Muscle layer of colon (tissue), 2 donors: ENCODE data around the gene NADK2.

Experiments
- H3K27ac ChIP-seq: one replicate; pipeline ENCODE4 v1.7.0; 2013; ENCODE audit warnings: low read depth, mild to moderate bottlenecking, low read length, moderate library complexity
- H3K27me3 ChIP-seq, 2 donors: one replicate each; pipeline ENCODE4 v1.7.0; 2013; ENCODE audit warnings: low read length in 2 of 2, mild to moderate bottlenecking in 2 of 2; ENCODE audit not compliant: insufficient read depth in 2 of 2, control insufficient read depth in 1 of 2
- H3K36me3 ChIP-seq: one replicate; pipeline ENCODE4 v1.7.0; 2013; ENCODE audit warnings: mild to moderate bottlenecking, low read length; ENCODE audit not compliant: insufficient read depth
- H3K4me1 ChIP-seq: one replicate; pipeline ENCODE4 v1.7.0; 2013; ENCODE audit warnings: mild to moderate bottlenecking, low read length; ENCODE audit not compliant: insufficient read depth
- H3K4me3 ChIP-seq, 2 donors: one replicate each; pipeline ENCODE4 v1.7.0; 2013; ENCODE audit warnings: low read length in 2 of 2, low read depth in 1 of 2, mild to moderate bottlenecking in 1 of 2, moderate library complexity in 1 of 2
- H3K9ac ChIP-seq: one replicate; pipeline ENCODE4 v1.7.0; 2013; ENCODE audit warnings: low read length
- H3K9me3 ChIP-seq: one replicate; pipeline ENCODE4 v1.7.0; 2013; ENCODE audit warnings: mild to moderate bottlenecking, low read length
- donor health status: abdominal sarcoma.
- donor health status: Adenocarcinoma of cecum.

The NADK2 gene

DNA sequence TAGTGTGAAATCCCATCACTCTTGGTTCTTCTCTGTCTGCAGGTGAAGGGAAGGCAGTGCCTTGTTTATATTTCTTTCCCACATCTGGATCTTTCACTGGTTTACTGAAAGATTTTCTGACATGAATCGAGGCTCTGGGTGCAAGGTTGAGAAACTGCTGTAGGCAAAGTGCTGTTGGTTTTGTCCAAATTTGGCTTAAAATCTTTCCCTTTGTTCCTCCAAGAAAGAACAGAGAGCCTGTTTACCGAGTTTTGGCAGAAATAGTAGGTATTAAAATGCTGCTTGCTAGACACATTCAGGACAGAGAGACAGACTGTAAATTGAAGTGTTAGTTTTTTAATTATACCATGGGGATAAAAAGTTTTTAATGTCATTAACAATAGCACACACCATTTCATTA lies 68.3 kb downstream of the NADK2 start:
- H3K4me1 ChIP-seq, result no peaks in the 10 kb centered on the region
- no peak overlapping the region for H3K4me3 ChIP-seq
- no peaks in the 10 kb centered on the region for H3K9me3 ChIP-seq
- no peak overlapping the region for H3K9ac ChIP-seq
- H3K36me3 ChIP-seq, result peaks cover 53% of the 10 kb centered on the region
- no peaks in the 10 kb centered on the region for H3K27me3 ChIP-seq
- H3K27ac ChIP-seq, result no peak overlapping the region

DNA sequence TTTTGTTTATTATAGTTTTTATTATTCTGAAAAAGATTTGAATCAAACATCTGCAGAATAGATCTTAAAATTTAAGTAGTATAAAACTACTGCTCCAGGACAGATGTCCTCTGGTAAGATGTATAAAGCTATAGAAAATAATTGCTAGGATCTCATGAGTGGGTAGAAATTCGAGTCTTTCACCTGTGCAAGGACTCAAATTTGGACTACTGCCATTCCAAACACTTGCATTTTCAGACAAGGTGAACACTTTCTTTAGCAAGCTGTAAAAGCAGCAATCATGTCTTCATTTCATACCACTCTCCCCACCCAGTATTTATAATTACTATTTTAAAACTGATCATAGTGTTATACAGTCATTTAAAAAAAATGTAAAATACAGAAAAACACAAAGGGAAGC lies 69.1 kb downstream of the NADK2 start:
- H3K4me1 ChIP-seq, result no peaks in the 10 kb centered on the region
- H3K27ac ChIP-seq, result no peak overlapping the region
- H3K27me3 ChIP-seq, result no peaks in the 10 kb centered on the region
- H3K9ac ChIP-seq, result no peak overlapping the region
- H3K9me3 ChIP-seq, result no peaks in the 10 kb centered on the region
- no peak overlapping the region for H3K4me3 ChIP-seq
- H3K36me3 ChIP-seq, result peaks cover 60% of the 10 kb centered on the region

DNA sequence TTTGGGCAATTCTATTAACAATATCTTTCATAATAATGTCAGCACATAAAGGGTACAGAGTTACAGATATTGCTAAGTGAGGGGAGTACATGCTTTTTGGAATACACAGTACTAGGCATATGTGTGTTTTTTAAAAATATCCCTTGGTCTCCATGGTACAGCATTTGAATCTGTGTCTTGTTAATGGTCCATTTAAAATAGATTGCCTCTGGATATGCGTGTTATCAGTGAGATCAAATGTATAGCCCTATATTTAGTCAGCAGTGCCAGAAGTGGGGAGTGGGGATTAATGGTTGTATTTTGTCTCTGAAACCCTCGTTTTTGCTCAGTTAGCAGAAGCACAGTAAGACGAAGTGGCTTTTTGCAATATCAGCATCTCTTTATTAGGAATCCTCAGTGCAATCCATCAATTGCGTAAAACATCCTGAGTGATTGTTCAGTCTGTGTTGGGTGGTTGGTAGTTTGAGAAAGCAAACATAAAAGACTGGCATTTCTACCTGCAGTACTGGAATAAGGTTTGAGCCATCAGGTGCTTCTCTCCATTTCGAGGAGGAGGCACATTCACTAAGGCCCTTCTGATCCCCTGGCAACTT lies 70.8 kb downstream of the NADK2 start:
- Histone ChIP-seq H3K27me3 (no peaks in the 10 kb centered on the region), H3K4me3 (no peak overlapping the region), H3K27ac (no peak overlapping the region), H3K4me1 (no peaks in the 10 kb centered on the region), H3K9me3 (no peaks in the 10 kb centered on the region), H3K9ac (no peak overlapping the region), H3K36me3 (peaks cover 68% of the 10 kb centered on the region)

DNA sequence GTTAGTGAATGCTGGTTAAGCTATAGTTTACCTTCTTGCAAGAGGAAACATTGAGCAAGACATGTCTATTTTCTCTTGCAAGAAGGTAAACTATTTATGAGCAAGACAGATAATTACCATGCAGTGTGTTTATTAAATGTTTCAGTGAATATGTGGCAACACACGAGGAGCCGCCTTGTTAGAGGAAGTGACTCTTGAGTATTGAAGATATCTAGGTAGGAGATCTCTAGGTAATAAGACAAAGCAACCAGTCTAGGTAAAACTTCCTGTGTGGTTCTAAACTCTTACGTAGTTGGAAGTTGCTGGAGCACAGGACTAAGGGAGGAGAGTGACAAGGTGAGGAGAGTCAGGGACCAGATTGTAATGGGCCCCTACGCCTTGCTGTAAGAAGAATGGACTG lies 73.0 kb downstream of the NADK2 start:
- Histone ChIP-seq H3K9ac (no peak overlapping the region), H3K36me3 (peaks cover 65% of the 10 kb centered on the region), H3K27me3 (no peaks in the 10 kb centered on the region), H3K9me3 (no peaks in the 10 kb centered on the region), H3K4me3 (no peak overlapping the region), H3K27ac (no peak overlapping the region), H3K4me1 (no peaks in the 10 kb centered on the region)

DNA sequence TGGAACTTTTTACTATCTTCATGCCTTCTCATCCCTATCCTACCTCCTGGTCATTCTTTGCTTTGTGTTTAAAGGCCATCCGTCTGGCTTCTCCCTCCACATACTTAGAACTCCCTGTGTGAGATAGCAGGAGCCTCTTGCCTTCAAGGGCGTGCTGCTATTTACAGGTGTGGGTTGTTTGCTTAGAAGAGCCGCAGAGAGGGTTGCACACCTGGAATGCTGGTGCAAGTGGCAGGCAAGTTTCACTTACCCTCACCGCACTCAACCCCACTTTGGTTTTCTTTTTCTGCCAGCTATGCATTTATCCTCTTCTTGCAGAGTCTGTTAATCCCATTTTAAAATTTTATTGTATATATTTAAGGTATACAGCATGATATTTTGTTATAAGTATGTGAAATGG lies 77.3 kb downstream of the NADK2 start:
- Histone ChIP-seq H3K4me1 (no peaks in the 10 kb centered on the region), H3K27ac (no peak overlapping the region), H3K9ac (no peak overlapping the region), H3K4me3 (no peak overlapping the region), H3K36me3 (peaks cover 58% of the 10 kb centered on the region), H3K9me3 (no peaks in the 10 kb centered on the region), H3K27me3 (no peaks in the 10 kb centered on the region)

DNA sequence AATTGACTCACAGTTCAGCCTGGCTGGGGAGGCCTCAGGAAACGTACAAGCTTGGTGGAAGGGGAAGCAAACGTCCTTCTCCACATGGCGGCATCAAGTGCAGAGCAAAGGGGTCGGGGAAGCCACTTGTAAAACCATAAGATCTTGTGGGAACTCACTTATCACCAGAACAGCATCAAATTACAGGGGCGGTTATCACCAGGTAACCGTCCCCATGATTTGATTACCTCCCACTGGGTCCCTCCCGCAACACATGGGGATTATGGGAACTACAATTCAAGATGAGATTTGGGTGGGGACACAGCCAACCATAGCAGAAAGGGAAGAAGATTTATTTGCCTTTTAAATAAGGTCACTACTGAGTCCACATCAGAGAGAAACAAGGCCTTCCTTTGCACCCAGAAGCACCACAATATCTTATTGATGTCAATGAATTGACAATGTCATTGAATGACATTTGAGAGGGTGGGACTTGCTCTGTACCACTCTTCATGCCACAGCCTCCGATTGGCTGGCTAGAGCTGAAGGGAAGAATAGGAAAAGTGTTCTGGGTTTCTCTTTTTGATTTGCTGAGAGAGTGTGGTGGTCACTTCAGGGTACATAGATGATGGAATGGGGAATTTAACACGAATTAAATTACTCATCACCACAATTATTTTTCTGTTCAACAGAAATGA lies 78.8 kb downstream of the NADK2 start:
- Histone ChIP-seq H3K36me3 (peaks cover 61% of the 10 kb centered on the region), H3K9me3 (no peaks in the 10 kb centered on the region), H3K27ac (no peak overlapping the region), H3K4me1 (no peaks in the 10 kb centered on the region), H3K9ac (no peak overlapping the region), H3K4me3 (no peak overlapping the region), H3K27me3 (no peaks in the 10 kb centered on the region)

DNA sequence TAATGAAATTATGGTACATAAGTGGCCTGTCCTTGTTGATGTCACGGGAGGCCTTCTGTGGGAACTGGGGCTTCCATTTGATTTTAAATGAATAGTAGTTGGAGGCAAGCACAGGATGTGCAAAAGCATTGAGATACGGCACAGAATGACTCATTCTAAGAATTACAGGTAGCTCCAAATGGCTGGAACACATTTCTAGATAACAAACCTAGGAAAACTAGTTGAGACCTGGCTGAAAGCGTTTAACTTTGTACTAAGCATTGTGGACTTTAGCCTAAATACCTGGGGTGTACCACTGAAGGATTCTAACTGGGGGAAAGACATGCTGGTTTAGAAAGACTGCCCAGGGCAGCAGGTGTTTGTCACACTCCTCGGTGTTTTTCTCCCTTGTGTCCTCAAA lies 80.4 kb downstream of the NADK2 start:
- H3K9ac ChIP-seq, result no peak overlapping the region
- peaks cover 50% of the 10 kb centered on the region for H3K36me3 ChIP-seq
- no peaks in the 10 kb centered on the region for H3K9me3 ChIP-seq
- no peak overlapping the region for H3K4me3 ChIP-seq
- no peaks in the 10 kb centered on the region for H3K27me3 ChIP-seq
- no peaks in the 10 kb centered on the region for H3K4me1 ChIP-seq
- H3K27ac ChIP-seq, result no peak overlapping the region

DNA sequence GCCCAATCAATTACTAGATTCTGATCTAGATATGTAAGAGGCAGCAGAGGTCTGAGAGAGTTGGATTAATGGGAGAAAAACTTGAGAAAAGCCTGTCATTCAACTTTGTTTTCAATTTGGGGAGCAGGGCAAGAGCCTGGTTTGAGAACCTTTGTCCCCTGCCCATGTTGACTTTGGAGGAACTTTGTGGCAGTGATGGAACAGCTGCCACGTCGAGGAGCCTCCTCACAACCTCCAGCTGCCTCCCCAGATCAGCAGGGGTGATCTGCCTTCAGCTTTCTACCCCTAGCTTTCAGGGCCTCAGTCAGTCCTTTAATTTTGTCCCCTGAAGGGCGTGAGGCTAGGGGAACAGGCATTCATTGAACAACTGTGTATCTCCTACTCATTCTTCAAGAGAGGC lies 81.1 kb downstream of the NADK2 start:
- Histone ChIP-seq H3K9me3 (no peaks in the 10 kb centered on the region), H3K4me3 (no peak overlapping the region), H3K9ac (no peak overlapping the region), H3K27me3 (no peaks in the 10 kb centered on the region), H3K27ac (no peak overlapping the region), H3K36me3 (peaks cover 51% of the 10 kb centered on the region), H3K4me1 (no peaks in the 10 kb centered on the region)

DNA sequence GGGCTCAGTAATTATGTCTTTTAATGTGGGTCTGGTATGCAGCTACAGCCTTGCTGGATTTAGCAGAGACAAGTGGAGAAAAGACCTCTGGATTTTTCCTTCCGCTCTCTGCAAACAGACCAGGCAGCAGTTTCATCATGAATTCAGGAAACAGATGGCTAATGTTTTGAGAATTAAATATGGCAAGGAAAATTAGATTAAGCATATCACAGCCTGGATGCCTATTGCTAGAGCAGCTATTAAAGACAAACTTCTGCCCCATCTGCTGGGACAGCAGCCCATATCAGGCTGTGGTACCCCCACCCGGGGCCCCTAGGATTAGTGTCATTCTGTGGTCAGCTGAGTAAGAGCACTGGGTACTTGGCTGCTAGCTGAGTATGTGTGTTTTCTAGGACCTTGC lies 83.6 kb downstream of the NADK2 start:
- Histone ChIP-seq H3K4me1 (no peaks in the 10 kb centered on the region), H3K9ac (no peak overlapping the region), H3K4me3 (no peak overlapping the region), H3K36me3 (peaks cover 50% of the 10 kb centered on the region), H3K27ac (no peak overlapping the region), H3K27me3 (no peaks in the 10 kb centered on the region), H3K9me3 (no peaks in the 10 kb centered on the region)

DNA sequence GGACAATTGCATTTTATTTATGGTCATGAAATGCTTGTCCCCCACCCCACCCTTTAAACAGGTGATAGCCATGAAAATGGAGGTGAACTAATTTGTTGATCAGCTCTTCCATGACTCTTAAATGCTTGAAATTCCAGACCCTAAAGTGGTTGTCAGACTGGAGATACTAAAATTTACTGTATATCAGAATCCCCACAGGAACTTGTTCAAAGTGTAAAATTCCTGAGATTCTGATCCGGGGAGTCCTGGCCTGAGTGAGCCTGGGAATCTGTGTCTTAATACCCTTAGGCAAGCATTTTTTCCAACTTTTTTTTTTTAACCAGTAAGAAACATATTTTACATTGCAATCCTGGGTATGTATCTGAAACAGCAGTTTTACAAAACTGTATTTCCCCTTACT lies 85.1 kb downstream of the NADK2 start:
- no peak overlapping the region for H3K27ac ChIP-seq
- no peaks in the 10 kb centered on the region for H3K27me3 ChIP-seq
- H3K9me3 ChIP-seq, result no peaks in the 10 kb centered on the region
- peaks cover 5% of the 10 kb centered on the region for H3K4me1 ChIP-seq
- H3K9ac ChIP-seq, result no peak overlapping the region
- H3K36me3 ChIP-seq, result peaks cover 35% of the 10 kb centered on the region
- no peak overlapping the region for H3K4me3 ChIP-seq

DNA sequence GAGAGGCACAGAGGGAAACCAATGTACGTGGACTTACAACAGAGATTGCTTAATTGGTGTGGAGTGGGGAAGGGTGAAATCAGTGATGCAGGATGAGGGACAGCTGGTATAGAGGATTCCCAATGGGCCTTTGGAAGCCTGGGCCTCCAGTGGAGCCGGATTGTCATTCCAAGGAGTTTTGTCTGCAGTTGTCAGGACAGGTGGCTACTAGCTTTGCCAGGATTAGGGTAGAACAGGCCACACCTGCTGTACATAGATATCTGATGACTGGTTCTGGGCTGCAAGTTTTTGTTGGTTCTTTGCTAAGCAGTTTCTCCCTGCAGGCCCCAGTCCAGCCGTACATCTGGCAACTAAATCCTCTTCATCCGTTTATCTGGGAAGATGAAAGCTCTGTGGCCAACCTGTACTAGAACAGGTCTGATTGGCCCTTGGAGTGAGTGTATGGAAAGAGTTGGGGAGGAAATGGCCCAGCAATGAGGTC lies 85.6 kb downstream of the NADK2 start:
- Histone ChIP-seq H3K27me3 (no peaks in the 10 kb centered on the region), H3K27ac (no peak overlapping the region), H3K9me3 (no peaks in the 10 kb centered on the region), H3K4me3 (no peak overlapping the region), H3K36me3 (peaks cover 34% of the 10 kb centered on the region), H3K4me1 (peaks cover 5% of the 10 kb centered on the region), H3K9ac (no peak overlapping the region)

DNA sequence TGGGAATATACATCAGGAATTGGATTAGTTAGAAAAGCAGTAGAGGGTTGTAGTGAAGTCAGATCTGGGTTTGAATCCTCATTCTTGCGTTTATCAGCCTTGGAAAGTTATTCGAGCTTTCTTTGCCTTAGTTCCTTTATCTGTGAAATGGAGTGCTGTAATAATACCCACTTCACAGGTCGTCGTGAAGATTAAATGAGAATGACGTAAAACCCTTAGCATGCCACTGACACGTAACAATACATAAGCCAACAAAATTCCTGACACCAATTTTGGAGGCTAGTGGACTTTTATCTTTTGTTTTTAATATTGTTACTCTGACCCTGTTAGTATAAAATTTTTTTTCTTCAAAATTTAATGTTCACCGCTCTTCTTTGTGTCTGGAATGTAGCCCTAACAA lies 86.4 kb downstream of the NADK2 start:
- no peak overlapping the region for H3K27ac ChIP-seq
- H3K4me3 ChIP-seq, result no peak overlapping the region
- H3K9ac ChIP-seq, result no peak overlapping the region
- H3K27me3 ChIP-seq, result no peaks in the 10 kb centered on the region
- peaks cover 34% of the 10 kb centered on the region for H3K36me3 ChIP-seq
- H3K4me1 ChIP-seq, result peaks cover 10% of the 10 kb centered on the region
- no peaks in the 10 kb centered on the region for H3K9me3 ChIP-seq
